ENCODE results near the gene HES6.
"Not testable (repeated sequence)": the region's sequence is repeated elsewhere in the genome, so short reads cannot be mapped to it uniquely, and the experiment has no call there.

HES6 gene

GRCh38 chr2:238282861-238283738 is 43.3 kb upstream of the HES6 start:
- peaks cover 3% of the 10 kb centered on the region for H3K36me3 ChIP-seq (ENCODE audit: insufficient read depth, low read length)
- peaks cover 61% of the 10 kb centered on the region for H3K4me1 ChIP-seq (ENCODE audit: insufficient read depth, low read length)
- H3K27ac ChIP-seq (ENCODE audit: low read depth, low read length): no peak overlapping the region
- H3K27me3 ChIP-seq (ENCODE audit: control insufficient read depth in 1 of 2, insufficient read depth in 2 of 2, low read length in 2 of 2): no peaks in the 10 kb centered on the region
- H3K4me3 ChIP-seq (ENCODE audit: low read depth in 1 of 2, low read length in 2 of 2): no peak overlapping the region
- no peak overlapping the region for H3K9ac ChIP-seq (ENCODE audit: low read length)
- no peaks in the 10 kb centered on the region for H3K9me3 ChIP-seq (ENCODE audit: low read length)

GRCh38 chr2:238281826-238282480 is 42.1 kb upstream of the HES6 start:
- H3K9ac ChIP-seq (ENCODE audit: low read length): no peak overlapping the region
- peaks cover 6% of the 10 kb centered on the region for H3K36me3 ChIP-seq (ENCODE audit: insufficient read depth, low read length)
- no peak overlapping the region for H3K27ac ChIP-seq (ENCODE audit: low read depth, low read length)
- no peak overlapping the region for H3K4me3 ChIP-seq (ENCODE audit: low read depth in 1 of 2, low read length in 2 of 2)
- no peaks in the 10 kb centered on the region for H3K27me3 ChIP-seq (ENCODE audit: control insufficient read depth in 1 of 2, insufficient read depth in 2 of 2, low read length in 2 of 2)
- peaks cover 53% of the 10 kb centered on the region for H3K4me1 ChIP-seq (ENCODE audit: insufficient read depth, low read length)
- H3K9me3 ChIP-seq (ENCODE audit: low read length): no peaks in the 10 kb centered on the region

- no peak overlapping the region for H3K27ac ChIP-seq (ENCODE audit: low read depth, low read length)
- H3K9ac ChIP-seq (ENCODE audit: low read length): no peak overlapping the region
- no peaks in the 10 kb centered on the region for H3K27me3 ChIP-seq (ENCODE audit: control insufficient read depth in 1 of 2, insufficient read depth in 2 of 2, low read length in 2 of 2)
- H3K4me1 ChIP-seq (ENCODE audit: insufficient read depth, low read length): peaks cover 36% of the 10 kb centered on the region
- H3K36me3 ChIP-seq (ENCODE audit: insufficient read depth, low read length): peaks cover 21% of the 10 kb centered on the region
- no peaks in the 10 kb centered on the region for H3K9me3 ChIP-seq (ENCODE audit: low read length)
- H3K4me3 ChIP-seq (ENCODE audit: low read depth in 1 of 2, low read length in 2 of 2): no peak overlapping the region
These were observed 40.4 kb upstream of the HES6 start for GRCh38 chr2:238280083-238280825.

- Histone ChIP-seq H3K9ac (ENCODE audit: low read length) (no peak overlapping the region), H3K4me1 (ENCODE audit: insufficient read depth, low read length) (peaks cover 27% of the 10 kb centered on the region), H3K36me3 (ENCODE audit: insufficient read depth, low read length) (peaks cover 30% of the 10 kb centered on the region), H3K27ac (ENCODE audit: low read depth, low read length) (no peak overlapping the region), H3K9me3 (ENCODE audit: low read length) (no peaks in the 10 kb centered on the region), H3K27me3 (ENCODE audit: control insufficient read depth in 1 of 2, insufficient read depth in 2 of 2, low read length in 2 of 2) (no peaks in the 10 kb centered on the region), H3K4me3 (ENCODE audit: low read depth in 1 of 2, low read length in 2 of 2) (no peak overlapping the region)
These were observed 39.5 kb upstream of the HES6 start for GRCh38 chr2:238279324-238279682.

GRCh38 chr2:238278626-238279323 is 38.9 kb upstream of the HES6 start:
- H3K9me3 ChIP-seq (ENCODE audit: low read length): no peaks in the 10 kb centered on the region
- H3K27ac ChIP-seq (ENCODE audit: low read depth, low read length): no peak overlapping the region
- H3K9ac ChIP-seq (ENCODE audit: low read length): no peak overlapping the region
- H3K27me3 ChIP-seq (ENCODE audit: control insufficient read depth in 1 of 2, insufficient read depth in 2 of 2, low read length in 2 of 2): no peaks in the 10 kb centered on the region
- no peak overlapping the region for H3K4me3 ChIP-seq (ENCODE audit: low read depth in 1 of 2, low read length in 2 of 2)
- H3K4me1 ChIP-seq (ENCODE audit: insufficient read depth, low read length): peaks cover 25% of the 10 kb centered on the region
- H3K36me3 ChIP-seq (ENCODE audit: insufficient read depth, low read length): peaks cover 36% of the 10 kb centered on the region

GRCh38 chr2:238277695-238278094 is 37.9 kb upstream of the HES6 start:
- Histone ChIP-seq H3K4me1 (ENCODE audit: insufficient read depth, low read length) (peaks cover 14% of the 10 kb centered on the region), H3K36me3 (ENCODE audit: insufficient read depth, low read length) (peaks cover 46% of the 10 kb centered on the region), H3K4me3 (ENCODE audit: low read depth in 1 of 2, low read length in 2 of 2) (no peak overlapping the region), H3K9me3 (ENCODE audit: low read length) (no peaks in the 10 kb centered on the region), H3K9ac (ENCODE audit: low read length) (no peak overlapping the region), H3K27me3 (ENCODE audit: control insufficient read depth in 1 of 2, insufficient read depth in 2 of 2, low read length in 2 of 2) (no peaks in the 10 kb centered on the region), H3K27ac (ENCODE audit: low read depth, low read length) (no peak overlapping the region)

GRCh38 chr2:238274152-238274865 is 34.5 kb upstream of the HES6 start:
- no peak overlapping the region for H3K27ac ChIP-seq (ENCODE audit: low read depth, low read length)
- no peak overlapping the region for H3K4me3 ChIP-seq (ENCODE audit: low read depth in 1 of 2, low read length in 2 of 2)
- no peaks in the 10 kb centered on the region for H3K27me3 ChIP-seq (ENCODE audit: control insufficient read depth in 1 of 2, insufficient read depth in 2 of 2, low read length in 2 of 2)
- peaks cover 8% of the 10 kb centered on the region for H3K4me1 ChIP-seq (ENCODE audit: insufficient read depth, low read length)
- H3K36me3 ChIP-seq (ENCODE audit: insufficient read depth, low read length): peaks cover 75% of the 10 kb centered on the region
- no peak overlapping the region for H3K9ac ChIP-seq (ENCODE audit: low read length)
- H3K9me3 ChIP-seq (ENCODE audit: low read length): no peaks in the 10 kb centered on the region

GRCh38 chr2:238273433-238273832 is 33.6 kb upstream of the HES6 start:
- H3K27me3 ChIP-seq (ENCODE audit: control insufficient read depth in 1 of 2, insufficient read depth in 2 of 2, low read length in 2 of 2); H3K27ac ChIP-seq (ENCODE audit: low read depth, low read length); H3K4me3 ChIP-seq (ENCODE audit: low read depth in 1 of 2, low read length in 2 of 2); H3K9ac ChIP-seq (ENCODE audit: low read length); H3K9me3 ChIP-seq (ENCODE audit: low read length); H3K4me1 ChIP-seq (ENCODE audit: insufficient read depth, low read length): not testable (repeated sequence)
- H3K36me3 ChIP-seq (ENCODE audit: insufficient read depth, low read length): peaks cover 80% of the 10 kb centered on the region

- Histone ChIP-seq H3K36me3 (ENCODE audit: insufficient read depth, low read length) (peaks cover 92% of the 10 kb centered on the region), H3K4me3 (ENCODE audit: low read depth in 1 of 2, low read length in 2 of 2) (no peak overlapping the region), H3K4me1 (ENCODE audit: insufficient read depth, low read length) (no peaks in the 10 kb centered on the region), H3K9ac (ENCODE audit: low read length) (no peak overlapping the region), H3K27me3 (ENCODE audit: control insufficient read depth in 1 of 2, insufficient read depth in 2 of 2, low read length in 2 of 2) (no peaks in the 10 kb centered on the region), H3K9me3 (ENCODE audit: low read length) (no peaks in the 10 kb centered on the region), H3K27ac (ENCODE audit: low read depth, low read length) (no peak overlapping the region)
These were observed 32.3 kb upstream of the HES6 start for GRCh38 chr2:238272156-238272555.

GRCh38 chr2:238271686-238272085 is 31.8 kb upstream of the HES6 start:
- not testable (repeated sequence) for H3K27ac ChIP-seq (ENCODE audit: low read depth, low read length); H3K4me3 ChIP-seq (ENCODE audit: low read depth in 1 of 2, low read length in 2 of 2); H3K4me1 ChIP-seq (ENCODE audit: insufficient read depth, low read length); H3K9ac ChIP-seq (ENCODE audit: low read length); H3K27me3 ChIP-seq (ENCODE audit: control insufficient read depth in 1 of 2, insufficient read depth in 2 of 2, low read length in 2 of 2); H3K9me3 ChIP-seq (ENCODE audit: low read length)
- peaks cover 90% of the 10 kb centered on the region for H3K36me3 ChIP-seq (ENCODE audit: insufficient read depth, low read length)
